Measurements from ENCODE around the gene OXCT2.
"Not testable (repeated sequence)": the region's sequence is repeated elsewhere in the genome, so short reads cannot be mapped to it uniquely, and the experiment has no call there.

Gene OXCT2

GRCh38 chr1:39771022-39771532, at the start of gene OXCT2:
Gene OXCT2 (minus strand): TSS chr1:39771348. CDS start chr1:39771255, 93 bp downstream.
- DNase-seq, result not testable (repeated sequence)

- no peak for DNase-seq
Measured at GRCh38 chr1:39819091-39819812, 48.1 kb upstream of the OXCT2 start.

- DNase-seq, result no peak
Measured at GRCh38 chr1:39818482-39818881, 47.3 kb upstream of the OXCT2 start.

GRCh38 chr1:39817091-39817932, 46.2 kb upstream of the OXCT2 start:
- peak; percentile 77 for DNase-seq

GRCh38 chr1:39816415-39817090, 45.4 kb upstream of the OXCT2 start:
- DNase-seq, result peak; percentile 41

- no peak for DNase-seq
Measured at GRCh38 chr1:39812913-39813312, 41.8 kb upstream of the OXCT2 start.

- DNase-seq, result no peak
Measured at GRCh38 chr1:39808784-39809517, 37.8 kb upstream of the OXCT2 start.

GRCh38 chr1:39805385-39805784, 34.2 kb upstream of the OXCT2 start:
- no peak for DNase-seq

- no peak for DNase-seq
Measured at GRCh38 chr1:39802496-39803260, 31.5 kb upstream of the OXCT2 start.

GRCh38 chr1:39800471-39800835, 29.3 kb upstream of the OXCT2 start:
- DNase-seq, result no peak

- peak; percentile 74 for DNase-seq
Measured at GRCh38 chr1:39799770-39800470, 28.8 kb upstream of the OXCT2 start.

- peak; percentile 92 for DNase-seq
Measured at GRCh38 chr1:39798859-39799769, 28.0 kb upstream of the OXCT2 start.

GRCh38 chr1:39795651-39796050, 24.5 kb upstream of the OXCT2 start:
- DNase-seq, result no peak

GRCh38 chr1:39791838-39792237, 20.7 kb upstream of the OXCT2 start:
- no peak for DNase-seq

GRCh38 chr1:39789571-39790110, 18.5 kb upstream of the OXCT2 start:
- DNase-seq, result no peak

GRCh38 chr1:39788758-39789570, 17.8 kb upstream of the OXCT2 start, which contains the start of gene BMP8B:
Gene BMP8B (minus strand): TSS chr1:39788865. CDS start chr1:39788485, 380 bp downstream.
- peak; percentile 58 for DNase-seq

- DNase-seq, result no peak
Measured at GRCh38 chr1:39788426-39788757, 17.2 kb upstream of the OXCT2 start.

- not testable (repeated sequence) for DNase-seq
Measured at GRCh38 chr1:39787964-39788363, 16.8 kb upstream of the OXCT2 start.

GRCh38 chr1:39787468-39787867, 16.3 kb upstream of the OXCT2 start:
- DNase-seq, result no peak
